Measurements from ENCODE around the gene SUGCT. TPM values are rescaled to one million over a fixed set of nuclear protein-coding genes. Genes with fewer than 3 reads are reported as not detected.

SUGCT gene
- total and polyA plus RNA-seq, 3 donors from 2014 or later, result 7.1 to 9.8 (median 8.1) TPM

GRCh38 chr7:40720416-40720815 lies 585.6 kb downstream of the SUGCT start:
- H3K4me1 ChIP-seq, result no peaks in the 10 kb centered on the region

DNA sequence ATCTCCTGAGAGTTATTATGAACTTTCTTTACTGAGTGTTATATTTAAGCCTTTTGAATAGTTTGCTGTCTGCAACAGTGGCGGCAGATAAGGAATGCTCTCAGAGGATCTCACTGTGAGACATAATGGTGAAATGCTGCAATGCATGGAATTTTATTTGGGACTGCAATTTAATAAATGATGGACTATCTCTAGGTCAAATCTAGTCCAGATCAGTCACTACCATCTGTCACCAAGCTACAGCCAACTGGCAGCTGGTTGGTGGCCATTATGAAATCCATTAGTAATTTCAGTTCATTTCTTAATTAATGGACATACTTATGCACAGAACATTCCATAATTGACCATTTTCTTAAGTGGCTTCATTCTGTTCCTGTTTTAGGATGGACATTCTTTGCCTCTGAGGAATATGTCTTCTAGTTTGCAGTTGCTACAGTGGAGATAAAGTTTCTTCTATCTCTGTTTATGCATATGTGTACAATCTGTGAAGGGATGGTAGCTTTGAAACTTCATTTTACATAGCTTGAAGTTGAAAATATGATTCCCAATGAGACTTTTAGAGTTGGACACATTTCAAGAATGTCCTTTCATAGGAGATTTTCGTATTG lies 586.6 kb downstream of the SUGCT start:
- Histone ChIP-seq H3K4me1 (no peaks in the 10 kb centered on the region), H3K27me3 (no peaks in the 10 kb centered on the region), H3K36me3 (ENCODE audit: low read depth, missing control alignments) (no peaks in the 10 kb centered on the region), H3K9me3 (no peaks in the 10 kb centered on the region), H3K27ac (no peak overlapping the region), H3K4me3 (no peak overlapping the region)
- TF ChIP-seq POLR2A (IDR thresholded peaks at IDR 0.05), result no peak
- TF ChIP-seq, protein P1, sequence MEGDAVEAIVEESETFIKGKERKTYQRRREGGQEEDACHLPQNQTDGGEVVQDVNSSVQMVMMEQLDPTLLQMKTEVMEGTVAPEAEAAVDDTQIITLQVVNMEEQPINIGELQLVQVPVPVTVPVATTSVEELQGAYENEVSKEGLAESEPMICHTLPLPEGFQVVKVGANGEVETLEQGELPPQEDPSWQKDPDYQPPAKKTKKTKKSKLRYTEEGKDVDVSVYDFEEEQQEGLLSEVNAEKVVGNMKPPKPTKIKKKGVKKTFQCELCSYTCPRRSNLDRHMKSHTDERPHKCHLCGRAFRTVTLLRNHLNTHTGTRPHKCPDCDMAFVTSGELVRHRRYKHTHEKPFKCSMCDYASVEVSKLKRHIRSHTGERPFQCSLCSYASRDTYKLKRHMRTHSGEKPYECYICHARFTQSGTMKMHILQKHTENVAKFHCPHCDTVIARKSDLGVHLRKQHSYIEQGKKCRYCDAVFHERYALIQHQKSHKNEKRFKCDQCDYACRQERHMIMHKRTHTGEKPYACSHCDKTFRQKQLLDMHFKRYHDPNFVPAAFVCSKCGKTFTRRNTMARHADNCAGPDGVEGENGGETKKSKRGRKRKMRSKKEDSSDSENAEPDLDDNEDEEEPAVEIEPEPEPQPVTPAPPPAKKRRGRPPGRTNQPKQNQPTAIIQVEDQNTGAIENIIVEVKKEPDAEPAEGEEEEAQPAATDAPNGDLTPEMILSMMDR (IDR thresholded peaks at IDR 0.05), result no peak
- DNase-seq, result no peak
- 84 to 89% methylated on average over 2 of the region's 2 CpGs for WGBS, 2 donors
- intact Hi-C loops (cut with DNase I; ENCODE audit: low total_unique reads), result no loop called here

More at GRCh38 chr7:40720416-40720815, 585.6 kb downstream of the SUGCT start:
- H3K36me3 ChIP-seq (ENCODE audit: low read depth, missing control alignments), result no peaks in the 10 kb centered on the region
- H3K4me3 ChIP-seq, result no peak overlapping the region
- no peak for TF ChIP-seq POLR2A (IDR thresholded peaks at IDR 0.05)
- TF ChIP-seq, protein P1 (IDR thresholded peaks at IDR 0.05), result no peak
- DNase-seq, result no peak
- H3K27me3 ChIP-seq, result no peaks in the 10 kb centered on the region
- no peaks in the 10 kb centered on the region for H3K9me3 ChIP-seq
- H3K27ac ChIP-seq, result no peak overlapping the region
- intact Hi-C loops (cut with DNase I; ENCODE audit: low total_unique reads), result no loop called here
- 85 to 96% methylated on average over 1 of the region's 1 CpG for whole genome bisulfite sequencing, 2 donors

DNA sequence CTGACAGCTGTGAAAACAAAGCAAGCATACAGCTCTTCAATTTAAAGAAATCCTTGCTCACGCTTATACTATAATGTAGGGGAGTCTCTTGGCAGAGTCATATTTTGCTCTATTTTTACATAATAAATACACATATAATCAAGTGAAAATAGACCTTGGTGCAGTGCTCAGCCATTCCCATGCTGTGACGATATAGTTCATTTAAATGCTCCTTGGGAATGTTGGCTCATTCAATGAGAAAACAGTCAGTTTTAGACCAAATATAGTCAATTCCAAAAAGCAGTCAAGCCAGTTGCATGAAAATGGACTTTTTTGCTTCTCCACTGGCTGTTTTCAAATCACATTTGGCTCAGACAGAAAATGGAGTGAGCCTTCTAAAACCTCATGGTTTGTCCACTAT lies 587.4 kb downstream of the SUGCT start:
- Histone ChIP-seq H3K4me3 (no peak overlapping the region), H3K27ac (no peak overlapping the region), H3K36me3 (ENCODE audit: low read depth, missing control alignments) (no peaks in the 10 kb centered on the region), H3K27me3 (no peaks in the 10 kb centered on the region), H3K9me3 (no peaks in the 10 kb centered on the region), H3K4me1 (no peaks in the 10 kb centered on the region)
- no peak for TF ChIP-seq POLR2A (IDR thresholded peaks at IDR 0.05)
- TF ChIP-seq, protein P1 (IDR thresholded peaks at IDR 0.05), result no peak
- 77 to 92% methylated on average over 2 of the region's 2 CpGs for WGBS, 2 donors
- no peak for DNase-seq
- intact Hi-C loops (cut with DNase I; ENCODE audit: low total_unique reads), result no loop called here

GRCh38 chr7:40723829-40724228 lies 589.0 kb downstream of the SUGCT start:
- H3K9me3 ChIP-seq, result no peaks in the 10 kb centered on the region
- 94 to 96% methylated on average over 2 of the region's 2 CpGs for WGBS, 2 donors
- intact Hi-C loops (cut with DNase I; ENCODE audit: low total_unique reads), result no loop called here
- no peak overlapping the region for H3K4me3 ChIP-seq
- no peak for DNase-seq
- no peaks in the 10 kb centered on the region for H3K27me3 ChIP-seq
- no peaks in the 10 kb centered on the region for H3K36me3 ChIP-seq (ENCODE audit: low read depth, missing control alignments)
- H3K27ac ChIP-seq, result no peak overlapping the region
- no peaks in the 10 kb centered on the region for H3K4me1 ChIP-seq
- no peak for TF ChIP-seq POLR2A (IDR thresholded peaks at IDR 0.05)
- TF ChIP-seq, protein P1 (IDR thresholded peaks at IDR 0.05), result no peak

GRCh38 chr7:40726559-40726958 lies 591.8 kb downstream of the SUGCT start:
- TF ChIP-seq, protein P1 (IDR thresholded peaks at IDR 0.05), result no peak
- no peak for TF ChIP-seq POLR2A (IDR thresholded peaks at IDR 0.05)
- Histone ChIP-seq H3K9me3 (no peaks in the 10 kb centered on the region), H3K36me3 (ENCODE audit: low read depth, missing control alignments) (no peaks in the 10 kb centered on the region), H3K4me1 (no peaks in the 10 kb centered on the region), H3K27ac (no peak overlapping the region), H3K27me3 (no peaks in the 10 kb centered on the region), H3K4me3 (no peak overlapping the region)
- intact Hi-C loops (cut with DNase I; ENCODE audit: low total_unique reads), result no loop called here
- 81 to 88% methylated on average over 9 of the region's 9 CpGs for WGBS, 2 donors
- DNase-seq, result no peak
